Astrocyte of the spinal cord (primary cell): ENCODE results near the gene BCORL1.

Experiments
- DNase-seq: peaks from one replicate; pipeline ENCODE4 v3.0.0; 2011; ENCODE audit warnings: low read depth, low spot score
- H3K4me3 ChIP-seq: 2 replicates; pipeline ENCODE4 v1.5.1; 2011; ENCODE audit warnings: low read depth, mild to moderate bottlenecking, low read length, moderate library complexity
- in situ Hi-C: cut with HindIII; loops from 2 replicates; pipeline ENCODE4 v1.10.0; 2017; ENCODE audit warnings: low sequenced_read_pairs
- TF ChIP-seq, protein P1 (sequence below): IDR thresholded peaks from 2 replicates; pipeline ENCODE4 v1.5.1; 2012; ENCODE audit warnings: low read depth, mild to moderate bottlenecking, low read length, inconsistent platforms

Gene BCORL1

DNA sequence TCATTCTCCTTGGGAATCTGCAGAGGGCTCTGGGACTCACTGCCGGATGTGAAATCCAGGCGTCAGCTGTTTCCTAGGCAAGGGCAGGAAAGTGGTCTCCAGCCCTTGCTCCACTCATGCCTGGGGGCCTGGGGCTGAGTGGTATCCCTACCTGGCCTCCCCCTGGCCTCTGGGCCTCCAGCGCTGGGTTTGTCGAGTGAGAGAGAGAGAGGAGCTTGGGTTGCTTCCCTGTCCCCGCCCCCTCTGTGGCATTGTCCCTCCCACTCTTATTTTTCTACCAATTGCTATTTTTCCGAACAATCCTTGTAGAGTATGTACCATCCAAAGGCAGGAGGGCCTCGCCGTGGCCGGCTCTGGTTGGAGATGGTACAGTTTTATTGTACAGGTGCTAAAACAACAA lies 74.8 kb downstream of the BCORL1 start:
- in situ Hi-C loops, result no loop called here
- H3K4me3 ChIP-seq, result no peak overlapping the region
- TF ChIP-seq, protein P1, sequence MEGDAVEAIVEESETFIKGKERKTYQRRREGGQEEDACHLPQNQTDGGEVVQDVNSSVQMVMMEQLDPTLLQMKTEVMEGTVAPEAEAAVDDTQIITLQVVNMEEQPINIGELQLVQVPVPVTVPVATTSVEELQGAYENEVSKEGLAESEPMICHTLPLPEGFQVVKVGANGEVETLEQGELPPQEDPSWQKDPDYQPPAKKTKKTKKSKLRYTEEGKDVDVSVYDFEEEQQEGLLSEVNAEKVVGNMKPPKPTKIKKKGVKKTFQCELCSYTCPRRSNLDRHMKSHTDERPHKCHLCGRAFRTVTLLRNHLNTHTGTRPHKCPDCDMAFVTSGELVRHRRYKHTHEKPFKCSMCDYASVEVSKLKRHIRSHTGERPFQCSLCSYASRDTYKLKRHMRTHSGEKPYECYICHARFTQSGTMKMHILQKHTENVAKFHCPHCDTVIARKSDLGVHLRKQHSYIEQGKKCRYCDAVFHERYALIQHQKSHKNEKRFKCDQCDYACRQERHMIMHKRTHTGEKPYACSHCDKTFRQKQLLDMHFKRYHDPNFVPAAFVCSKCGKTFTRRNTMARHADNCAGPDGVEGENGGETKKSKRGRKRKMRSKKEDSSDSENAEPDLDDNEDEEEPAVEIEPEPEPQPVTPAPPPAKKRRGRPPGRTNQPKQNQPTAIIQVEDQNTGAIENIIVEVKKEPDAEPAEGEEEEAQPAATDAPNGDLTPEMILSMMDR, result no peak
- no peak for DNase-seq

DNA sequence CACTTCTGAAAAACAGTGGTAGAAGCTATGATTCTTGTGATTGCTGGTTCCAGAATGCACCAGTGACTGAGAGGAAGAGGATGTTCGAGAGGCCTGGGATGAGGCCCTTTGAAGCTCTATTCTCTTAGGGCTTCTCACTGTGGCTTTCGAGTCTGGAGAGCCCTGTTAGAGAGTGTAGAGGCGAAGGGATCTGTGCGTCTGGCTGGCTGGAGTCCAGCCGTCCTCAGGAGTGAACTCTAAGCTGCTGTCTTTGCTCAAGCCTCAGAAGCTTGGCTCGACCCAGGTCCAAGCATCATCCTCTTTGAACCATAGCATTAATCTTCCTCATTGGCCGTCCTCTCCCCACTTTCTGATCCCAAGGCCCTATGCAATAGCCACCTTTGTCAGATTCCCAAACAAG lies 76.2 kb downstream of the BCORL1 start:
- TF ChIP-seq, protein P1, result no peak
- no peak for DNase-seq
- in situ Hi-C loops, result no loop called here
- H3K4me3 ChIP-seq, result no peak overlapping the region

DNA sequence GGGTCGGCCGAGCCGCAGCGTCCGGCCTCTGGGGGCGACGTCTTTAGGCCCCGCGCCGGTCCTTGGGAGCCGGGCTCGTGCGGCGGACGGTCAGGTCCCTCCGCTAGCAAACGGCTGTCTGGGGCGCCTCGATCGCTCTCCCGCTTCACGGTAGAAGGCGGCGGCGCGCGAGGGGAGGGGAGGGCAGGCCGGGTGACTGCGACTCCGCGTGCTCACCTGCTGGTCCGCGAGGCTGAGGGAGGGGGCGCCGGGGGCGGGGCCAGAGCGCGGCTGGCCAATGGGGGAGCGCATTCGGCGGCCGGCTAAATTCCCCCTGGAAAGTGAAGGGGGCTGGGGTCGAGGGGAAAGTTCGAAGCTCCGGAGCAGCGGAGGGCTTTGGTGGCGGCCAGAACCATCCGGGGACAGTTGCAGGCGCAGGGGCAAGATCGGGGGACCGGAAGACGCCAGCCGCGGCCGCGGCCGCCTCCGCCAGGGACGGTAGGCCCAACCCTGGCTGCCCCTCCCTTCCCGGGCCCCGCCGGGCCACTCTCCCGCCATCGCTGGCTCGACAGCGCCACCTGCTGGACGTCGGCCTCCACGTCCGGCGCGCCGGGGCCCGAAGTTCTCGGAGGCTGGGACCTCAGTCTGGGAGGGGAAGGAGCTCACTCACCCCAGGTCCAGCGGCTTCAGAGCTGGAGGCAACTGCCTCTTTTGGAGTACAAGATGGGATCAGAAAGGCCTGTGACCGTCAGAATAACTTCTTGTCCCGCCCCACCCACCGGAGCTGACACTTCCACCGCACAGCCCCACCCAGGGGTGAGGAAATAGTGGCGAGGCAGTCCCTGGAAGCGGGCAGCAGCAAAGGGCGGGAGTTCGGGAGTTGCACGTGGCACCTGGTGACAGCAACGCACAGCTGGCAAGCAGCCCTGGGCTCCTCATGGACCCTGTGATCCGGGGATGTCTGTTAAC lies 78.0 kb downstream of the BCORL1 start:
- TF ChIP-seq, protein P1, result peak; percentile 63
- DNase-seq, result peak; percentile 62
- H3K4me3 ChIP-seq, result peak overlapping the region; percentile 45
- in situ Hi-C loops, result no loop called here

DNA sequence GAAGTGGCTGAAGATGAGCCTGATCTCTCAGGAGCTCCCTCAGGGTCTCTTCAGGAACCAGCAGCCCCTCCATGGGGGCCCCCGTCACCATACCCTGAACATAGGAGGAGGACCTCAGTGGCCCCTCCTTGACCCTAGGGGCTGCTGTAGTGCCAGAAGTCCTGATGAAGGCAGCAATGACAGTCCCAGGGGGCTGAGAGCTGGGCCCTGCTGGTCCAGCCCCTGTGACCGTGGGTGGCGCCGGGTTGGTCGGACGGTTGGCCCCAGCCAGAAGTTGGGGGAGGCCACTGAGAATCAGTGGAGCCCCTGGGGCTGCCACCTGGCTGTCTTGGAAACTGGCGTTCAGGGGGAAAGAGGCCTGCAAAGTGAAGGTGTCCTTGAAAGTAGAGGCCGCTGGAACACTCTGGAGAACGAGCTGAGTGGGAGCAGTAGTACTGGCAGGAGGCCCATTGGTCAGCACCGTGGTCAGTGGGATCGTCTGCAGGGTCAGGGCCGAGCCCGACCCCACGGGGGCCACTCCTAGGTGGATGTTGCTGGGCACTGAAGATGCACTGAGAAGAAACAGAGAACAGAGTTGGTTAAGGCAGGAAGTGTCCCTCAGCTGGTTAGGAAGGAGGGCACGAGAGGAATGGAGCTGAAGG lies 84.7 kb downstream of the BCORL1 start:
- H3K4me3 ChIP-seq, result no peak overlapping the region
- no peak for DNase-seq
- in situ Hi-C loops, result no loop called here
- TF ChIP-seq, protein P1, result no peak

DNA sequence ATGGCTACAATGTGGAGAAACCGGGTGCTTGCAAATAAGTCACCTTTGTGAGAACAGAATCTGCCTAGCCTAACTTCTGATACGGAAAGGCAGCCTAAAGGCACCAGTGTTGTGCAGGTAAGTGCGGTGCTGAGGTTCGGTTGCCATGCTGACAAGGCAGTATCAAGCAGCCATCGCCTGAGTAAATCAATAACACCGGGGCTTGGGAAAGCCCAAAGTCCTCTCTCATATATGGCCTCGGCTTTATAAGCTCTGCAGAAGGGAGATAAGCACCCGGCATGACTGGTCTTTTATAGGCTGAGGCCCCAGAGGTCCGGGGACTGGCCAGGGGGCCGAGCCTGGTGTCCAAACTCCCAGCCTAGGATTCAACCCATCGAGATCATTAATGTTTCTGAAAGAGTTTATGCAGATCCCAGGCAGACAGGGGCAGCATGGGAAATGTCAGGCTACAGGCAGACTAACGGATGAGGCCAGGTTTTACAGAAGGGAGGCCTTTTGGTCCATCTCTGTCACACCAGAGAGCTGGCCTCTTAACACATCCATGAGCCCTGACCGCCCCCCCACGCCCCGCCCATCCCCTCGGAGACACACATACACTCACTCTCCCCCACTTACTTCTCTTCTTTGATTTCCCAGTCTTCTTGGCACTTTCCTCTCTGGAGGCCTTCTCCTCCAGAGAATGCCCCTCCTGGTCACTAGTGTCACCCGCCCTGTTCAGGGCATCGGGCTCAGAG lies 89.3 kb downstream of the BCORL1 start:
- in situ Hi-C loops, result no loop called here
- TF ChIP-seq, protein P1, result no peak
- no peak for DNase-seq

DNA sequence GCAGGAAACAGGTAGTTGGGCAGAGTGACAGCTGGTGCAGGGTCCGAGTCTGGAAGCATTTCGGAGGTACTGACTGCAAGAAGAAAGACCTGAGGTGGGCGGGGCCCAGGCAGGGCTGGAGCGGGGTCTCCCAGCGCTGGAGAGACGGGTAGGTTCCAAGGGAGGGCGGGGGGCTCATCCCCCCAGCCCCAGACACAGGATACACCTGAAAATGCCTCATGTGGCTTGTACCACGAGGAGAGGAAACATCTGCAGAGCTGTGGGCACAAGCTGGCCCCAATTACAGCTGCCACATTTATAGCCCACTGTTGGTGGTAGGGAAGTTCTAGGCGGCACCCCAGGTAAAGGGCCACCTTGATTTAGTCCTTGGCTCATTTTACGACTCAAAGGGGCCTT lies 89.9 kb downstream of the BCORL1 start:
- TF ChIP-seq, protein P1, result no peak
- H3K4me3 ChIP-seq, result no peak overlapping the region
- no peak for DNase-seq
- in situ Hi-C loops, result no loop called here

More for the DNA sequence above, 89.3 kb downstream of the BCORL1 start:
- no peak overlapping the region for H3K4me3 ChIP-seq
